GM20000 (cell line): Measurements from ENCODE around the gene RAB39B.
"Not testable (repeated sequence)": the region's sequence is repeated elsewhere in the genome, so short reads cannot be mapped to it uniquely, and the experiment has no call there.

Experiments
- DNase-seq: peaks from one replicate; pipeline ENCODE4 v3.0.0; 2012; ENCODE audit warnings: low spot score
- CTCF ChIP-seq: IDR thresholded peaks from 2 replicates; pipeline ENCODE4 v1.5.1; 2012; ENCODE audit warnings: mild to moderate bottlenecking, control low read depth; ENCODE audit errors: extremely low read depth, missing control alignments

RAB39B gene

GRCh38 chrX:155235891-155236290 lies 28.4 kb downstream of the RAB39B start:
- DNase-seq = no peak

GRCh38 chrX:155231163-155231562 lies 33.1 kb downstream of the RAB39B start:
- TF ChIP-seq CTCF = no peak
- peak; percentile 43 for DNase-seq

More at GRCh38 chrX:155235891-155236290, 28.4 kb downstream of the RAB39B start:
- TF ChIP-seq CTCF = no peak

DNA sequence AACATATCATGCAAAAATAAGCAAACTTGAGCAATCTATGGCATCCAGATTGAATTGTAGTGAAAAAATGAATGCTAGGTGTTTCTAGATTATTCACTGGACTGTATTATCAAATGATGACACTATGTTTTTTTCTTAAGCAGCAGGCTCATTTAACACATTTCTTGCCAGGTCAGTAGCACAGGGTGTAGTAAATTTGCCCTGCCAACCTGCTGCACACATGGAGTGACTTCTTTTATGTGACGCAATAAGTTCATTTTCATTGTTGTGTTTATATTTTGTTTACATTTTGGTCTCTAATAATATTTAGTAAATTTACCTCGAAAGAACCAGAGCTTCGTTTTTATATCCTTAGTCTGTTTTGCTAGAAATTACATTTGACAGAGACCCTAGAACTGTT lies 38.5 kb downstream of the RAB39B start:
- no peak for TF ChIP-seq CTCF
- no peak for DNase-seq

DNA sequence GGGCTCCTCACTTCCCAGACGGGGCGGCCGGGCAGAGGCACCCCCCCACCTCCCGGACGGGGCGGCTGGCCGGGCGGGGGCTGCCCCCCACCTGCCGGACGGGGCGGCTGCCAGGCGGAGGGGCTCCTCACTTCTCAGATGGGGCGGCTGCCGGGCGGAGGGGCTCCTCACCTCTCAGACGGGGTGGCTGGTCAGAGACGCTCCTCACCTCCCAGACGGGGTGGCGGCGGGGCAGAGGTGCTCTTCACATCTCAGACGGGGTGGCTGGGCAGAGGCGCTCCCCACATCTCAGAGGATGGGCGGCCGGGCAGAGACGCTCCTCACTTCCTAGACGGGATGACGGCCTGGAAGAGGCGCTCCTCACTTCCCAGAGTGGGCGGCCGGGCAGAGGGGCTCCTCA lies 40.5 kb downstream of the RAB39B start:
- not testable (repeated sequence) for DNase-seq

- no peak for TF ChIP-seq CTCF
- DNase-seq = no peak
These were observed 42.9 kb downstream of the RAB39B start for GRCh38 chrX:155221351-155221750.

- no peak for TF ChIP-seq CTCF
- DNase-seq = no peak
These were observed 45.5 kb downstream of the RAB39B start for GRCh38 chrX:155218777-155219176.

- DNase-seq = peak; percentile 21
These were observed 47.3 kb downstream of the RAB39B start for GRCh38 chrX:155216940-155217440.

More at GRCh38 chrX:155216940-155217440, 47.3 kb downstream of the RAB39B start:
- no peak for TF ChIP-seq CTCF
